Stimulated activated CD4-positive, alpha-beta T cell treated with anti-CD3 and anti-CD28 coated beads, TNF-alpha, amount 100 ng/mL, for 24 hours (primary cell): ENCODE measurements around the gene THBS1.

Experiments used
- DNase-seq, 3 experiments: peaks; one replicate each; pipeline ENCODE4 v3.0.0-alpha.2; 2020; ENCODE audit warnings: low read depth in 3 of 3

Gene THBS1

GRCh38 chr15:39631357-39631756 lies 50.5 kb downstream of the THBS1 start:
- DNase-seq, result no peak

- DNase-seq, result no peak
Measured at GRCh38 chr15:39638041-39638440, 57.2 kb downstream of the THBS1 start.

- no peak for DNase-seq
Measured at GRCh38 chr15:39639037-39639436, 58.2 kb downstream of the THBS1 start.

GRCh38 chr15:39640665-39641064 lies 59.8 kb downstream of the THBS1 start:
- DNase-seq, result no peak

- DNase-seq, result no peak
Measured at GRCh38 chr15:39641191-39641889, 60.5 kb downstream of the THBS1 start.

- no peak for DNase-seq
Measured at GRCh38 chr15:39642011-39642640, 61.2 kb downstream of the THBS1 start.

- DNase-seq, result no peak
Measured at GRCh38 chr15:39643727-39644126, 62.8 kb downstream of the THBS1 start.

- no peak for DNase-seq
Measured at GRCh38 chr15:39644136-39644535, 63.3 kb downstream of the THBS1 start.

GRCh38 chr15:39645138-39645975 lies 64.5 kb downstream of the THBS1 start:
- no peak for DNase-seq

GRCh38 chr15:39645976-39646257 lies 65.0 kb downstream of the THBS1 start:
- no peak for DNase-seq

- no peak for DNase-seq
Measured at GRCh38 chr15:39646425-39646824, 65.5 kb downstream of the THBS1 start.
